Ovary (tissue), 9 donors: ENCODE data around the gene TNFRSF25. TPM values are rescaled to one million over a fixed set of nuclear protein-coding genes. Genes with fewer than 3 reads are reported as not detected.
"Not testable (repeated sequence)": the region's sequence is repeated elsewhere in the genome, so short reads cannot be mapped to it uniquely, and the experiment has no call there.

ENCODE experiments used
- DNase-seq, 5 donors: peaks; one replicate each; pipeline ENCODE4 v3.0.0-alpha.2; 2019 to 2020
- H3K27ac ChIP-seq, 2 donors: fragments of 200-600 bp; one replicate each; pipeline versions ENCODE4 v1.5.1 to v1.8.0; 2019 to 2022
- H3K27me3 ChIP-seq: fragments of 200-600 bp; one replicate; pipeline ENCODE4 v1.8.0; 2022
- H3K36me3 ChIP-seq: fragments of 200-600 bp; sonication (generic); one replicate; pipeline ENCODE4 v1.5.1; 2019
- H3K4me1 ChIP-seq: one replicate; pipeline ENCODE4 v1.8.1; 2013; ENCODE audit warnings: mild to moderate bottlenecking, moderate library complexity; ENCODE audit not compliant: insufficient read depth
- H3K4me3 ChIP-seq: fragments of 200-600 bp; sonication (generic); one replicate; pipeline ENCODE4 v1.5.1; 2017
- H3K9me3 ChIP-seq, 2 donors: fragments of 200-600 bp in 1 of 2; sonication (generic) in 1 of 2; one replicate each; pipeline versions ENCODE4 v1.5.1 to v1.8.1; 2013 to 2019; ENCODE audit warnings: mild to moderate bottlenecking in 1 of 2, moderate library complexity in 1 of 2
- CTCF ChIP-seq, 3 donors: fragments of 450-650 bp in 2 of 3; fragments of 200-600 bp in 1 of 3; IDR thresholded peaks; one replicate each; pipeline versions ENCODE4 v1.5.1 to v1.8.0; 2016 to 2022; ENCODE audit warnings: antibody characterized with exemption in 3 of 3, mild to moderate bottlenecking in 1 of 3
- EP300 ChIP-seq: sonication (generic); formaldehyde crosslinking; IDR thresholded peaks from one replicate; pipeline ENCODE4 v1.6.1; 2017; ENCODE audit warnings: antibody characterized with exemption
- POLR2A ChIP-seq: fragments of 450-650 bp; IDR thresholded peaks from one replicate; pipeline ENCODE4 v1.6.1; 2017; ENCODE audit warnings: antibody characterized with exemption, mild to moderate bottlenecking, moderate library complexity
- WGBS, 3 donors: extraction: QIAGEN DNeasy Blood & Tissue Kit in 1 of 3; methylation state at CpG; one replicate each; pipeline versions ENCODE4 v1.1.5 to v1.1.7; 2013 to 2017; 5-methylcytosine and 5-hydroxymethylcytosine counted together
- intact Hi-C, 4 donors: fragments of 100-400 bp; cut with DNase I; formaldehyde crosslinking; loops; one replicate each; pipeline versions ENCODE4 v1.11.0 to v1.15.1; 2022 to 2023
- polyA plus RNA-seq, 2 donors: library from polyadenylated mRNA; stranded (reverse); fragments of 200-250 nt in 1 of 2; fragments of 350-450 nt in 1 of 2; fragmentation: Illumina TruSeq in 1 of 2; extraction: RNeasy Lipid Tissue Mini Kit (QIAGEN cat#74804) in 1 of 2; gene quantifications; one replicate each; pipeline ENCODE4 v1.2.3, GENCODE V29; 2013 to 2014
- total RNA-seq, 7 donors: library from RNA; depleted of rRNA in 2 of 7; stranded (reverse); fragments of >200 nt in 2 of 7; fragmentation: NEBNext Ultra II Directional in 3 of 7; extraction: Animal tissue kit (Norgen Biotek cat#: 25700) in 3 of 7; gene quantifications; one replicate each; pipeline versions ENCODE4 v1.1.0 to v1.2.4, GENCODE V29; 2016 to 2023
- donor health status: DM: no; HTN: no; CAD: no; lungs with moderate emphysema.
- donor health status: DM: no; HTN: no; CAD: no.
- donor health status: Bipolar disorder and iron deficiency.
- donor health status: DM: yes; HTN: yes; CAD: no.
- donor health status: DM: no; HTN: no; CAD: no.
- donor health status: DM: yes; HTN: yes; CAD: no.

TNFRSF25 gene
- total and polyA plus RNA-seq, 9 donors: 1.7 to 13.1 (median 7.7) TPM

- no peak overlapping the region for H3K27ac ChIP-seq
- no peaks in the 10 kb centered on the region for H3K9me3 ChIP-seq
- intact Hi-C loops: no loop called here
- no peaks in the 10 kb centered on the region for H3K4me1 ChIP-seq
- no peaks in the 10 kb centered on the region for H3K27me3 ChIP-seq
- no peaks in the 10 kb centered on the region for H3K36me3 ChIP-seq
- 1 to 2% (median 1%) methylated on average over 27 to 68 of the region's 68 CpGs for WGBS, 3 donors
- TF ChIP-seq CTCF (IDR thresholded peaks at IDR 0.05) (no peak), EP300 (no peak), POLR2A (no peak)
- no peak overlapping the region for H3K4me3 ChIP-seq
- DNase-seq: no peak
Observed at GRCh38 chr1:6447818-6448748, 17.9 kb downstream of the TNFRSF25 start.

- Histone ChIP-seq H3K27ac (no peak overlapping the region), H3K4me3 (no peak overlapping the region), H3K27me3 (no peaks in the 10 kb centered on the region), H3K4me1 (no peaks in the 10 kb centered on the region), H3K36me3 (no peaks in the 10 kb centered on the region), H3K9me3 (no peaks in the 10 kb centered on the region)
- DNase-seq: no peak
- no peak for TF ChIP-seq POLR2A
- TF ChIP-seq CTCF (IDR thresholded peaks at IDR 0.05): no peak
- TF ChIP-seq EP300: no peak
- intact Hi-C loops: no loop called here
- 2 to 4% (median 2%) methylated on average over 38 to 67 of the region's 67 CpGs for WGBS, 3 donors
Observed at GRCh38 chr1:6447016-6447817, 18.8 kb downstream of the TNFRSF25 start.

- TF ChIP-seq POLR2A (no peak), EP300 (no peak), CTCF (IDR thresholded peaks at IDR 0.05) (no peak)
- Histone ChIP-seq H3K36me3 (no peaks in the 10 kb centered on the region), H3K4me3 (no peak overlapping the region), H3K4me1 (no peaks in the 10 kb centered on the region), H3K9me3 (no peaks in the 10 kb centered on the region), H3K27ac (no peak overlapping the region), H3K27me3 (no peaks in the 10 kb centered on the region)
- intact Hi-C loops: no loop called here
- no peak for DNase-seq
- WGBS, 3 donors: 55 to 59% (median 57%) methylated on average over 4 of the region's 4 CpGs
Observed at GRCh38 chr1:6446665-6447015, 19.3 kb downstream of the TNFRSF25 start.

GRCh38 chr1:6445929-6446328, 20.0 kb downstream of the TNFRSF25 start:
- H3K4me1 ChIP-seq, DNase-seq, H3K27me3 ChIP-seq, H3K9me3 ChIP-seq, H3K4me3 ChIP-seq, H3K27ac ChIP-seq, H3K36me3 ChIP-seq, intact Hi-C loops: not testable (repeated sequence)
- WGBS, 3 donors: 70 to 75% (median 75%) methylated on average over 3 to 4 of the region's 4 CpGs
